NCI-H2196 treated with DMSO at 0.1 percent for 48 hours (cell line): ENCODE results near the gene PTGES3L.
"Not testable (repeated sequence)": the region's sequence is repeated elsewhere in the genome, so short reads cannot be mapped to it uniquely, and the experiment has no call there.

Experiments used
- DNase-seq: peaks from one replicate; lab custom pipeline; 2025; ENCODE audit not compliant: unreplicated experiment; lab: John Stamatoyannopoulos, UW

PTGES3L gene

DNA sequence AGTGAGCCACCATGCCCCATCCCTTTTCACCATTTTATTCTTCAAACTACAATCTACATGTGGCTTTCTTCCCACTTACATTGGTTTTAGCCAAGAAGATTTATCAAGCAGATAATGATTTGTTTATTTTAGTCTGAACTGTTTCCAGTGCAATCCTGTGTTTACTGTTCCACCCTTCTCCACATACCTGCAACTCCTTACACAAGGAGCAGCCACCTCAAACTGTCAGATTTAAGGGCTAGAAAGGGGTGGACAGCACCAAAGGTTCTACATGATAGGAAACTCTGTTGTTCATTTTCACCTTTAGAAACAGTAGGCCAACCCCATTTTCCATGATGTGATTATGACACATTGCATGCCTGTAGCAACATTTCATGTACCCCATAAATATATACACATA lies 2.4 kb upstream of the PTGES3L start:
- DNase-seq = no peak

- no peak for DNase-seq
These were observed 1.0 kb upstream of the PTGES3L start for GRCh38 chr17:42980766-42981397.

DNA sequence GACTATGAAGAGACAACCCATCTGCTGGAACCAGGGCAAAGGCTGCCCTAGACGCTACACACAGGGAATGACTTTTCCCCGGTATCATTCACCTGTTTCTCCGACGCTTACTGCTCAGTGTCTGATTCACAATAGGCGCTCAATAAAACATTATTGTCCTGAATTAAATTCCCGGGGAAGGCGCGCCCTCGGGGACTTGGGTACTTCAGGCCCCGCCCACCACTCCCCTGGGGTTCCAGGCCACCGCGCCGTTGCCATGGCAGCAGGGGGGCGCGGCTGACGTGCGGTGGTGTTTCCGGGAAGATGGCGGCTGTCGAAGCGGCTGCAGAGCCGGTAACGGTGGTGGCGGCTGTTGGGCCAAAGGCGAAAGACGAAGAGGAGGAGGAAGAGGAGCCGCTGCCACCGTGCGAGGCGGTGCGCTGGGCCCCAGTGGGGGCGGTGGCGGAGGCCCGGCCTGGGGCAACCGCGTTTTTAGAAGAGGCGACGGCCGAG lies 440 bp upstream of the PTGES3L start, which contains the start of gene RUNDC1:
Gene RUNDC1, plus strand, starts transcription at position 292 of the 492 bp plus-strand sequence. Its CDS starts 12 bp downstream, at position 304.
- DNase-seq = peak; percentile 32

- not testable (repeated sequence) for DNase-seq
These were observed 4.2 kb downstream of the PTGES3L start for GRCh38 chr17:42975701-42976100.

- no peak for DNase-seq
These were observed 4.6 kb downstream of the PTGES3L start for GRCh38 chr17:42975265-42975664.

DNA sequence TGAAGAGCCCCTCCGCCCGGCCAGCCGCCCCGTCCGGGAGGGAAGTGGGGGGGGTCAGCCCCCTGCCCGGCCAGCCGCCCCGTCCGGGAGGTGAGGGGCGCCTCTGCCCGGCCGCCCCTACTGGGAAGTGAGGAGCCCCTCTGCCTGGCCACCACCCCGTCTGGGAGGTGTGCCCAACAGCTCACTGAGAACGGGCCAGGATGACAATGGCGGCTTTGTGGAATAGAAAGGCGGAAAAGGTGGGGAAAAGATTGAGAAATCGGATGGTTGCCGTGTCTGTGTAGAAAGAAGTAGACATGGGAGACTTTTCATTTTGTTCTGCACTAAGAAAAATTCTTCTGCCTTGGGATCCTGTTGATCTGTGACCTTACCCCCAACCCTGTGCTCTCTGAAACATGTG lies 6.6 kb downstream of the PTGES3L start:
- not testable (repeated sequence) for DNase-seq

DNA sequence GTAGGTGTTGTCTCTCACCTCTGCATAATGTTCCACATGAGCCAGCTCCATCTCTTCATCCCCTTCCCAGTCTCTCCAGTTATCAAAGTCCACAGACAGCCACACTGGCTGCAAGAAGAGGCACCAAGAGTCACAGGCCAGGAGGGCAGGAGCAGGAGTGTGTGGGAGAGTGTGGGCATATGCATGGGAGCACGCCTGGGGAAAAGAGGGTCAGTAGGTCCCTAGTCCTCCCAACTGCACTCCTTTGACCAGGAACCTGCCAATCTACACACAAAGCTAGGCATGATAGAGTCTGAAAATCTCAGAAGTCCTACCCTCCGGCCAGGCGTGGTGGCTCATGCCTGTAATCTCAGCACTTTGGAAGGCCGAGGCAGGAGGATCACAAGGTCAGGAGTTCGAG lies 8.3 kb downstream of the PTGES3L start:
- no peak for DNase-seq

- no peak for DNase-seq
These were observed 10.8 kb downstream of the PTGES3L start for GRCh38 chr17:42969001-42969581.

DNA sequence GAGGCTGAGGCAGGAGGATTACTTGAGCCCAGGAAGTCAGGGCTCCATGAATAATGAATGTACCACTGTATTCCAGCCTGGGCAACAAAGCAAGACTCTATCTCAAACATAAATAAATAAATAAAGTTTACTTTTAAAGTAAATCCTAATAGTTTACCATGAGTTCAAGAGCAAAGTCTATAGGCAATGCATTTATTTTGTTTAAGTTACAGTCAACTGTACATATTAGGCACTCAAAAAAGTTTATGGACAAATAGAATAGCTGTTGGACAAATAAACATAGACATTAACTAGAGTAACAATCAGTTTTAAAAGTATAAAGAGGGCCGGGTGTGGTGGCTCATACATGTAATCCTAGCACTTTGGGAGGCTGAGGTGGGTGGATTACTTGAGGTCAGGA lies 12.0 kb downstream of the PTGES3L start:
- DNase-seq = no peak

- DNase-seq = peak; percentile 58
These were observed 15.5 kb downstream of the PTGES3L start, which contains the start of gene AARSD1 for GRCh38 chr17:42964161-42964932. Gene AARSD1, minus strand, starts transcription at chr17:42964454. Its CDS starts 14 bp downstream, at chr17:42964440.

- DNase-seq = peak; percentile 65
These were observed 26.2 kb downstream of the PTGES3L start for GRCh38 chr17:42953669-42954068.

DNA sequence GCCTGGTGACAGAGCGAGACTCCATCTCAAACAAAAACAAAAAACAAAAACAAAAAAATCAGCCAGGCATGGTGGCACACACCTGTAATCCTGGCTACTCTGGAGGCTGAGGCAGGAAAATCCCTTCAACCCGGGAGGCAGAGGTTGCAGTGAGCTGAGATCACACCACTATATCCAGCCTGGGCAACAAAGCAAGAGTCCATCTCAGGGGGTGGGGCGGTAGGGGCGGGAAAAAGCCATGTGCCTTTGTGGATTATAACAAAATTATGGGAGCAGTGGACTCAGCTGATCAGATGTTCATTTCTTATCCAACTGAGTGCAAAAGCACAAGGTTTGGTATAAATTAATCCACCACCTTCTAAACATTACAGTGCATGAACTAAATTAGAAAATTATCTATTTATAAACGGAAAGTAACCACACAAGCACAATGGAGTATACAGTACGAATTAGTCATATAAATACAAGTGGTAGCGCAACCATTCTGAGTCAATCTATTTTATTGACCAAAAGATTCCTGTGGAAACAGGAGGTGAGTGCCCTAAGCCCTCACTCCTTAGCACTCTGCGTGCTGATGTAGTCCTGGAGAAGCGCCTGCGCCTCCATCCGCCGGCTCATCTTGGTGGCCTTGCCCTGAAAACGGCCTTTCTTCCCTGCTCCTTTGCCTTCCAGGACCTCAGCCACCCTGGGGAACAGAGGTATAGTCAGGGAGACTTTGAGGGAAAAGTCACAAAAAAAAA lies 29.7 kb downstream of the PTGES3L start:
- no peak for DNase-seq

GRCh38 chr17:42946812-42947211 lies 33.1 kb downstream of the PTGES3L start:
- no peak for DNase-seq

- no peak for DNase-seq
These were observed 35.7 kb downstream of the PTGES3L start for GRCh38 chr17:42944211-42944610.

DNA sequence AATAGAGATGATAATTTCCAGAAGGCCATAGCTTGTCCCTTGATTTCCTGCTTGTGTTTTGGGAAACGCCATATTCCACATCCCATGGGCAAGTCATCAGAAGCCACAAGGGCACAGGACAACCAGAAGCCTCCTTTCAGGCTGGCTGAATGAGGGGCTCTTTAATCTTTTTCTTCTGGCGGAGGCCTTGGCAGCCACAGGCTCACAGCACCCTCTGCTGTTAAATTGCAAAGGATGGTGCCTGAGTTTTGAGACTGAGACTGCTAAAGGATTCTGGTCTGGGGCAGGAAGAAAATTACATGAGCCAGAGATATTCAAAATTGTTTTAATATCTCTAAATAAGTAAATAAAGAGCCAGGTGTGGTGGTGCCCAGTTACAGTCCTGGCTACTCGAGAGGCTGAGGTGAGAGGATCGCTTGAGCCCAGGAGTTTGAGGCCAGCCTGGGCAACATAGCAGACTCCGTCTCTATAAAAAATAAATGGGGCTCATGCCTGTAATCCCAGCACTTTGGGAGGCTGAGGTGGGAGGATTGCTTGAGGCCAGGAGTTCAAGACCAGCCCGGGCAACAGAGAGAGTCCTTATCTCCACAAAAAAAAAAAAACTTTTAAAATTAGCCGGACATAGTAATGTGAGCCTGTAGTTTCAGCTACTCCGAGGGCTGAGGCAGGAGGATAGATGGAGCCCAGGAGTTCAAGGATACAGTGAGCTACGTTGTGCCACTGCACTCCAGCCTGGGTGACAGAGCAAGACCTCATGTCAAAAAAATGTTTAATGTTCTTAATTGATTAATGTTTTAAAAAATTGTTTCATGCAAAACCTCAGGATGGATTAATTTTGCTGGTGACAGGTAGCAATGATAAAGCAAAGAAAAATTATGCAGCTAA lies 41.9 kb downstream of the PTGES3L start:
- no peak for DNase-seq

DNA sequence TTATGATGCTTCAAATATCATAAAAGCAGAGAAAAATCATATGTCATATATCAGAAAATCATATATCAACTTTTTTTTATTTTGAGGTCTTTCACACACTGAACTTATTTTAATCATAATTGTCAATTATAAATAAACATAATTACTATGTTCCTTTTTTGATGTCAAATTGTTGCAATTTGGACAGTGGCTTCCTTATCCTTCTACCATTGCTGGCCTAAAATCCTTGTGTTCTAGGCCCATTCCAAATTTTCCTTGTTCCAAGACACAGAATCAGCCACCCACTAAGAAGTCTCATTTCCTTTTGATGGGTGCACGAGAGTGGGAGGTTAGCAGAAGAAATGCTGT lies 50.4 kb downstream of the PTGES3L start:
- no peak for DNase-seq

DNA sequence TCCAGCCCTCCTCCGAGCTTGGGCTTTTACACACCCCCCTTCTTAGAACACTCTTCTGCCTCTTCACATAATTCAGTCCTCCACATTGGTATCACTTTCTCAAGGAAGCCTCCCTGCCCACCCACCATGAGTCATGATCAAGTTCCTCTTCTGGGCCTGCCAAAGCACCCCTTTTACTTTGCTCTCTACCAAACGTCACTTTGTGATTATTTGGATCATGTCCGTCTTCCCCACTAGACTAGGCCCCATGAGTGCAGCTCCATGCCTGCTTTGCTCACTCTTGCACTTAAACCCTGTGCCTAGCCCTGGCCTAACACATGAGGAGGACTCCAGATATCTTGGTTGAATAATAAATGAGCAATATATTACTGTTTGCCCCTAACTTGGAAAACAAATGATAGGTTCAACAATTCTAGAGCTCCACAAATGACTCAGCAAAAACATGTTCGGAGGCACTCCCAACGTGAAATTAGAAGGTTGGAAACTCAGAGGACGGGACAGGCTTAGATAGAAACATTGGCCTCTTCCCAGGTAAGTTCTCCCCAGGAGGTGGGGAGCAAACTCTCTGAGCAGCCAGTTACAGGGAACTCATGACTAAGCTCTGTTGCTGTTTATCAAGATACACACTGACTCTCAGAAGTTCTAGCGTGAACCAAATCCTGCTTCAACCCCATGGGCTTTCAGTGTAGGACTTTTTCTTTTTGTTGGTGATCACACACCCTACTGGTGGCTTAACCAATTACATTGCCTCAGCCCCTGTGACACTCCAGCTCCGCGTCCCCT lies 51.0 kb downstream of the PTGES3L start:
- DNase-seq = no peak

GRCh38 chr17:42924891-42925290 lies 55.0 kb downstream of the PTGES3L start:
- DNase-seq = no peak

DNA sequence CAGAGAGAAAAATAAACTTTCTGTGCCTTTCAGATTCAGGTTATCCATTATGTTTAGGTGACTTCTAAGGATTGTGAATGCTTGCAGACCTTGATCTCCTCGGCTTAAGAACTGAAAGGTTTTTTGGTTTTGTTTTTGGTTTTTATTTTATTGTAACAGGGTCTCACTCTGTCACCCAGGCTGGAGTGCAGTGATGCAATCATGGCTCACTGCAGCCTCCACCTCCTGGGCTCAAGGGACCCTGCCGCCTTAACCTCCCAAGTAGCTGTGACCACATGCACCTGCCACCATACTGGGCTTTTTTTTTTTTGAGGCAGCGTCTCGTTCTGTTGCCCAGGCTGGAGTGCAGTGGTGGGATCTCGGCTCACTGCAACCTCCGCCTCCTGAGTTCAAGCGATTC lies 56.4 kb downstream of the PTGES3L start:
- DNase-seq = not testable (repeated sequence)
